NCI-H187 (cell line): ENCODE data around the gene MRGPRE.

Experiments
- DNase-seq, 2 experiments: peaks; one replicate each; lab custom pipeline; 2025; lab: John Stamatoyannopoulos, UW

Gene MRGPRE

DNA sequence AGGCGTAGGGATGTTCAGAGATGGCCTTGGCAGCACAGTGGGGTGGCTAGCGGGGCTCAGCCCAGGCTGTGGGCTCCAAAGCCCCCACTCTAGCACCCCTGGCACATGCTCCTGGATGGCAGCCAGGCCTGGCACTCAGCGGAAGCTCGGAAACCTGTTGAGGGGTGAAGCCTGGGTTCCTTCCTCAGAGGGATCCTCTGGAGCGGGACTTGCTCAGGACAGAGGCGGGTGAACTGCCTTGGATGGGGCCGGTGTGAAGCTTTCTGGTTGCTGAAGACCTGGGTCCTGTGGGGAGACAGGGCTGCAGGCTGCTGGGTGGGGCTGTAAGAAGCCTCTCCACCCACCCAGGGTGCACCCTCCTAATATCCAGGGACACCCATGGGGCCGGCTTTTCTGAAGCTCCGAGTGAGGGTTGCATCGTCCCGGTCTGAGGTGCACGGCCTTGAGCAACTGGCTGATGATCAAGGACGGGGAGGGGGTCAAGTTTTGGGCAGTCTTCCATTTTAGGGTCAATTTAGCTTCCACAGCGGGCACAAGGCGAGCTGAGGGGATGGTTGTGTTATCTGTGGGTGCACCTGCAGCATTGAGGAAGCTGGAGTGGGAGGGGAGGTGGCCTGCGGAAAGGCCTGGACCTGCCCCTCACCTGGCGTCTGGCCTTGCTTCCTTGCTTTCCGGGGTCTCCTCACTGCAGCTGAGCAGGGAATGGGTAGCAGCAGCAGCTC lies 5.2 kb downstream of the MRGPRE start:
- no peak for DNase-seq

DNA sequence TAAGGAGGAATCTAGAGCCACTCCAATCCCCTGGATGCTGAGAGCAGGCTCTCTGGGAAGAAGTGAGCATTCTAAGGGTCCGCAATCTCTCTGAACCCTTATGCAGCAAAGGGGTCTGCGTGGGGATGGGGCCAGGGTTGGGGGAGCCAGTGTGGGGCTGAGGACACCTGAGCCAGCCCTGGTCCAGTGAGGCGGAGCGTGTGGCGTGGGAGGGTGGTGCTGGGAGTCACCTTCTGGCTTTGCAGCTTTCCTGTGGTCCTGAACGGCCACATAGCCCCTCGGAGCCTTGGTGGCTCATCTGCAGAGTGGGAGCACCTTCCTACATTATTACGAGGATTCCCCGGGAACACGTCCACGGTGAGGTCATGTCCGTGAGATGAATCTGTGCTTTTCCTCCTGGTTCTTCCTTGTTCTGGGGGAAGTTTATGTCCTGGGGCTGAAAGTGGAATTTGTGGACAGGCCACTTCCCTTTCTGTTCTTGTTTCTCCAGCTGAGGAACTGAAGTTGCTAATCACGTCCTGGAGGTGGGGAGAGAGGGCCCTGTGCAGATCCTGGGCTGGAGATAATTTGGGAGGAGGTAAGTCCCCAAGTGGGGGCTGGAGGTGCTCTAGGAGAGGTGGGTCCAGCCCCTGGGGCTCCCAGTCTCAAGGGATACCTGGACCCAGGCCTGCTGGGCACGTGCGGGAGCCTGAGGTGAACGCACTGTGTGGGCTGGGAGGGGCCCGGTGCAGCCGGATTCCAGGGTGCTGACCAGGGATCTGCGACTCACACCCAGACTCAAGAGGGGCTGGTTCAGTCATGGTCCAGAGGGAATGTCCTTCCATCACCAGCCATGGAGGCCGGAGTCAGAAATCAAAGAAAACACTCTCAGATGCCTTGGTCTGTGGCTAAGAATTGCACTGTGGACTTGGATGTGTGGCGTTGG lies 6.1 kb downstream of the MRGPRE start:
- no peak for DNase-seq

DNA sequence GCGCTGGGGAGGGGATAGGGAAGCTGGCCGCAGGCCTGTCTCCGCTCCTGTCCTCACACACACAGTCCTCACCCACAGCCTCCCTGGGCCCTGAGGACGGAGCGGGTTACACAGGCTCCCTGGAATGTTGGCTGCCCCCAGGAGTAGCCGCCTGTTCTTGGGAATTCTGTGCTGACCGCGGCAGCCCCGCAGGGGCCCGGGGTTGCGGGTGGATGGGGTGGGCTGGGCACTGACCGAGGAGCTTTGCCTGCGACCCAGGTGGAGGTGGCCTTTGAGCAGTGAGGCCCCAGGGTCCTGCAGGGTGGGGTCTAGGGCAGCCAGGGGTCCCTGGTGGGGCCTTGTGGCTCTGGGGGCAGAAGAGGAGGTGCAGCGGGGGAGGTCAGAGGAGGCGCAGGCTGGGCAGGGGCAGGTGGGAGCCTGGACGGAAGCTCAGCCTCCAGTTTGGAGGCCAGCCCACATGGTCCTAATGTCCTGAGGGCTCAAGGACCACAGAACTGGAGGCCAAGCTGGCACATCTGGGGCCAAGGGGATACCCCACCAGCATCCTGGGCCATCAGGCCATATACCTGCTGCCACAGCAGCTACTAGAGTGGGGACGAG lies 7.0 kb downstream of the MRGPRE start:
- DNase-seq, result no peak

DNA sequence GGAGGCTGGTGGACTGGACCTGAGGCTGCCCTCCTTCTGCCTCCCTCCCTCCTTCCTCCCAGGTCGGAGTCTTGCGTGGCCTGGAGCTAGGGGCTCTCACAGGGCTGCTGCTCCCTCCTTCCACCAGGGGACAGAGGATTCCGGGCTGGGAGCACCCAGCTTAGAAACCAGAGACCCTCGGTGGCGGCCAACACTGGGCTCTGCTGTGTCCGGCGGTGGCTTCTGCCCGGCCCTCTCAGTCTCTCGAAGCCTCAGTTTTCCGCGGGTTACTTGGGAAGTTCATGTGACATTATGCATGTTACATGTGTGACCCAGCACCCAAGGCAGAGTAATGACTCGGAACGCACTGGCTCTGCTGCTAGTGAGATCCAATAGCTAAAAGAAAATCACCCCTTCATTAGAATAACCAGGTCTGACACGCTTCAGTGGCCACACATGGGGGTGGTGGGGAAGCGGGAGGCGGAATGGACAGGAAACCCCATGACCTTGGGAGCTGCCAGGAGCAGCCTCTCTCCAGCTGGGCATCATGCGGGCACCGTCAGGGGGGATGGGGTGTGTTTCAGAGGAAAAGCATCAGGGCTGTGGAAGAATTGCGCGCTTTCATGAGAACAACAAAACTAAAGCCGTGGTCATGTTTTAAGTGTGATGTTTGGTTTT lies 7.7 kb downstream of the MRGPRE start:
- DNase-seq, result no peak

DNA sequence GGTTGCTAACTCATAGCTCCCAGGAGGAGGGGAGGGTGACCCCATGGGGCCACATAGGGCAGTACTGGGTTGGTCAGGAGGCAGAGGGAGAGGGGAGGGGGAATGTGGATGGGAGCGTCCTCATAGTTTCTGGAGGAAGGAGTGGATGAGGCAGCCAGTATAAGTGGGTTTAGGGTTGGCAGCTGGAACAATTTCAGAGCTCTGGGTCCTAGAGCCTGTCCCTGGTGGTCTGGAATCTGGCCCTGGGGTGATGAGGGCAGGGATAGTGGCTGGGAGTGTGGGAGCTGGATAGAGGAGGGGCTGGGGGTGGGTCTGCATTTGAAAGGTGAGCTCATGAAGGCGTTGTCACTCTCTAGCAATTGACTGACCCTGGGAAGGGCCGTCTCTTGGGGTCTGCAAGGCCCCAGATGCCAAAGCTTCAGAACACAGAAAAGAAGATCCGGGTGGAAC lies 8.3 kb downstream of the MRGPRE start:
- no peak for DNase-seq

DNA sequence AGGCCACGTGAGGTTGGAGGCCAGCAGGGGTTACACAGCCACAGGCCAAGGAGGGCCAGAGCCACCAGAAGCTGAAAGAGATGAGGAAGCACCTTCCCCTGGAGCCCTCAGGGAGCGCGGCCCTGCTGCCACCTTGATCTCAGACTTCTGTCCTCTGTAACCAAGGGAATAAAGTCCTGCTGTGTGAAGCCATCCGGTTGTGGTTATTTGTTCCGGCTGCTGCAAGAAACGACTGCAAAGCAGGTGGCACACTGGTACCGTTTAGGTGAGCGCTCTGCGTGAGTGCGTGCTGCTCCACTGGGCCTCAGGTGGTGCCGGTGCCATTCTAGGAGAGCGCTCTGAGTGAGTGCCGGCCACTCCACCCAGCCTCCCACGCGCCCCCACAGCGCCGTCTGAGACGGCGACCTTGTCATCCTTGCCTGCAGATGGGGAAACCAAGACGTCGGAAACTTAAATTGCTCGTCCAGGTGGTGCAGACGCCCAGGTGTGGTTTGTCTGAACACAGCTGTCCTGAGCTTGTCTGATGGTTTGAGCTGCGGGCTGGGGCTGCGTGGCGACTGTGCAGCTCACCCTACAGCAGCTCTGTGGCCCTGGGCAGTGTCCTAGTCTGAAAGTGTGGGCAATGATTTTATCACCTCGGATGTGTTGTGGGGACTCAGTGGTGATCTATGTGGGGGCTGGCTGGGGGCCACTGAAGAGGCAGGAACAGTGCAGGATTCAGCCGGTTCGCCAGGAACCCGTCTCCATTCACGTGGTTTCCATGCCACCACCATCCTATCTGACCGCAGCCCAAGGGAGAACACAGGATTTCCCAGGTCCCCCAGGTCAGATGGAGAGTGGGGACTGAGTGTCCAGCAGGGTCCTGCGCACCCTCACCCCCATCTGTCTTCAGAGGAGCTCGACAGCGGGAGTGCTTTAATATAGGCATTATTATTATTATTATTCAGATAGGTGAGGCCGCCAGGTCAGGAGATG lies 9.0 kb downstream of the MRGPRE start:
- DNase-seq, result peak in 1 of 2 experiments; percentile 11

DNA sequence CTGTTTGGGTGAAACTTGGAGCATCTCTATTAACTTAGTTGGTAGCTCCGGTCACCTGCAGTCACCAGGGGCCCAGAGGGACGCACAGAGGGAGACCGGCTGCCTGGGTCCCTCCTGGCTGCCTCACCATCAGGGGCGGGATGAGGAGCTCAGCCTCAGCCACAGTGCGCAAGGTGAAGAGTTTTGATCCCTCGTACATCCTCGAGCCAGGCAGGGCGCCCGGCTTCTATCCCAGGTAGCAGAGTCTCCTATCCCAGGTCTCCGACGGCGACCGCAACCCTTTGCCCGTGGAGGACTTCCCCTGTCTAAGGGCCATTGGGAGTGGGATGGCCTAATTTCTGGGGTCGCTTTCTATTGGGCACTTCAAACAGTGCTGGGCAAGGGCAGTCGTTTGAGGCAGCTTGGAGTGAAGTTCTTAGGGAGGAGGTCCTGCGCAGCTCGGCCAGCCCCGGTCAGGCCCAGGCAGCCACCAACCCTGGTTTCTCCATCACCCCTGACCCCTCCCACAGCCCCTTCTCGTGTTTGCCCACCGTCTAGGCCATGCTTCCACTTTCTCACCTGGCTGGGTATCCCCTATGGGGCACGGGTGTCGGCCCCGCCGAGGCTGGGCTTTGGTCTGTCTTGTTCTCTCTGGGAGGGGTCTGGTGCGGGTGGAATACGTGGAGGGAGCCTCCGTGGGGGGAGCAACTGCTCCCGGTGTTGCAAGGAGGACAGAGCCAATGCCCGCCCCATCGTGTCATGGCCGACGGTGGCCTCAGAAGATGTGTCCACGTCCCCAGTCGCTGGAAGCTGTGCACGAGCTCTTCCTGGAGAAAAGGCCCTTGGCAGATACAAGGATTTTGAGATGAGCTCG lies 10.0 kb downstream of the MRGPRE start:
- no peak for DNase-seq

DNA sequence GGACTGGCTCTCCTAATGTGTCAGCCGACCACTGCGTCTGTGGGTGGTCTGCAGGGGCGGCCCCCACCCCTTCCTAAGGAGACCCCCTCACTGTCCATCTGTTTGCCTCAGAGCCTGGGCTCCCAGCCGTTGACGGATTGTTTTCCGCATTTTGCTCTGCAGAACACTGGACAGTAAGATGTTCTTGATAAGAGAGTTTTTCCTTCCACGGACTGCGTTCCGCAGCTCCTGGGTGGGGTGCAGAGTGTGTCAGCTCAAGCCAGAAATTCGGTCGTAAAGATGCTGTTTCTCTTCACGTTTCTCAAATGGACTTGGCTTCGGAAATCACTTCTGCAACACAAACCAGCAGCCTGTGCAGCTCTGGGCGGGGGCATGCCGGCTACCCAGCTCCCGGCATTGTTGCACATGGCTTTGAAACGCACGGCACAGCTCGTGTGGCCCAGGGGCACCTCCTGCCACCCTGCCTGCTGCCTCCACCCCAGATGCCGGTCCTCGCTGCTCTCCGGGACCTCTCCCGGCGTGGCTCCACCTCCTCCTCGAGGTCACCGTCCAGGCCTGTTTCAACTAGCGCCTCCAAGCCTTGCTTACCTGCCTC lies 10.7 kb downstream of the MRGPRE start:
- DNase-seq, result no peak

DNA sequence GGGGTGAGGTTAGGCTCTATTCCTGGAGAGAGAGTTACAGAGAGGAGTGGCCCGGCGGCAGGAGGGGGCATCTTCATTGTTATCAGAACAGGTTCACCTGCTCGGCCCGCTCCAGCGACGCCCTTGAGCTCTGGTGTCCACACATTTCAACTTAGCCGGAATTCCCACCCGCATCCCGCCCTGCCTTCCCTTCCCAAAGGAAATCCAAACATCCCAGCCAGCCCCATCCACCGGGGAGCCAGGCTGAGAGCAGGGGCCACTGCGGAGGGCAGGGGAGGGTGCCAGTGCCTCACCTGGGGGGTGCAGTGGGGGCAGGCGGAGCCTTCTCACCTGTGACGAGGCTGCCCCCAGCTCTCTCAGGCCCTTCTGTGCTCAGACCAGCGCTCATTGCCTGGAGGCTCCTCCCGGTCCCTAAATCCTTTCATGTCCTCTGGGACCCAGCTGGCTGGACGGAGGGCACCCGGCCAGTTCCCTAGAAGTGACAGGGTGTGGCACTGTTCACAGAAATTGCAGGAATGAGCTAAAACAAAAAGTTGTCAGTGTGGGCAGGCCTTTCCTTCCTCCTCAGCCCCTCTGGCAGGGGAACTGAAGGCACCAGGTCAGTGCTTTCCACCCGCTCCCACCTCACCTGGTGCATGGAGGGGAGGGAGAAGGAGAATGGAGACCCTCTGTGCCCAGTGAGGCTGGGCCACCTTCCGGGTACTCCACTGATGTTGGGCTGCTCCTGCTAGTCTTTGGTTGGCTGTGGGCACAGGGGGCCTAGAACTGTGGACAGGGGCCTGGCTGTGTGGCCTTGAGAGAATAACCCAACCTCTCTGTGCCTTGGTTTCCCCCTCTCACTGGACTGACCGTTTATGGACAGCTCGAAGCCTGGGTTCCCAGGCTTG lies 11.5 kb downstream of the MRGPRE start:
- no peak for DNase-seq

DNA sequence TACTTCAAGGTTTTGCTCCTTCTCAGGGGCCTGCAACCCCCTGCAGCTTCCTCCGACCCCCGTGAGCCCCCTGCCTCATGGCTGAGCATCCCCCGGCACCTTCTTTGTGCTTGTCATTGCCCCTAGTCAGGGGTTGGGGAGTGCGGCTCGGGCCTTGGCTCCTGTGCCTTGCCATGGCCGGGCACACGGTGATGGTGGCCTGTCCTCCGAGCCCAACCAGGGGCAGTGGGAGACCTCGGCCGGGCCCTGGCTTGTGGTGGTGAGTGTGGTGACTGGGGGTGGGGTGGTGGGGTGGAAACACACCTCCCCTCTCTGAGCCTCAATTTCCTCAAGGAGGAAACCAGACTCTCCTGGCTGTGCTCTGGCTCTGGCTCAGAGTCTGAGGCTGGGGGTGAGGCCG lies 12.1 kb downstream of the MRGPRE start:
- no peak for DNase-seq

DNA sequence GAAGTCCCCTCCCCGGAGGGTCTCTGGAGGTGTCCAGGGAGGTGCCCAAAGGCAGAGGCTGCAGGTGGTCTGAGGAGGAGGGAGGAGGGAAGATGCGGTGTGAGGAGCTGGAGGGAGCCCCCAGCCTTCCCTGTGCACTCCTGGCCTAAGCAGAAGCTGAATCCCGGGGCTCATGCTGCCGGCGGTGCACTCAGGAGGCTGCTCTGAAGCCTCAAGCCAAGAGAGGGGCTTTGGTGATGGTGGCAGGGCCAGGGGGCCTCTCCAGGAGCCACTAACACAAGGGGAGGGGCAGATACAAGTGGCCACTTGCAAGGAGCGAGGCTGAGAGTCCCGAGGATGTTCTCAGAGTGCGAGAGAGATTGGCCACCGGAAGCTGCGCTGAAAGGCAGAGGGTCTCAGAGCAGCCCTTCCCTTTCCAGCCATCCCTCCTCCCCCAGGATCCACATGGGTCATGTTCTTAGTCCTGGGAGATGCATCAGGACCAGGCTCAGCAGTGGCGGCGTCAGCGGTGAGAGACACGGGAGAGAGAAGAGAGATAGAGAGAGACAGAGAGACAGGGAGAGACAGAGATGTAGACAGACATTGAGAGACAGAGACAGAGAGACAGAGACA lies 12.8 kb downstream of the MRGPRE start:
- no peak for DNase-seq

DNA sequence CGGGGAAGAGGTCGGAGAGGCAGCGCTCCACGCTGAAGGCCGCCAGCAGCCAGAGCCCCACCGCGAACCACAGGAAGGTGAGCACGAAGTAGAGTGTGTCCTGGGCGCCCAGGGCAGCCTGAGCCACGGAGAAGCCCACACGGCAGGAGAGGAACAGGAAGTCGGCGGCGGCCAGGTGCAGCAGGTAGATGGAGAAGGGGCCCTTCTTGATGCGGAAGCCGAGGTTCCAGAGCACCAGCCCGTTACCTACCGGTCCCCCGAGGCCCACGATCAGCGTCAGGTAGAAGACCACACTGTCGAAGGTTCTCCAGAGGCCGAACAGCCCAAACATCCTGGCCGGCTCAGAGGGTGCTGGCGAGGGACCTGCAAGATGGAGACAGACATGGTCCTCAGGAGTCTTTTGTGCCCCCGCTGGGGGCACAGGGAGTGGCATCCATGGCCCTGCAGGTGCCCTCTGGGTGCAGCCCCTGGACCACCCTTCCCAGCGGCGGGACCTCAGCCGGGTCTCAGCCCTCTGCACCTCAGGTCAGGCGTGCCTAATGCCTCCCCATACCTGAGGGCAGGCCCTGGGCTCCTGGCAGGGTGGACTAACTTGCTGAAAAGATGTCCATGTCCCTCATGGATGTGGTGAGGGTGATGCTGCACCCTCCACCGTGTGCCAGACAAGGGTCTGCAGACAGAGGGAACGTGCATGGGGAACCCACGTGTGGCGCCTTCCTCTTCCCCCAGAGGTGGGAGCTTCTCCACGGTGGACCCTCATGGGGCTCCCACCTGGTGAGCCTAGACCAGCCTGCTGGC lies 13.5 kb downstream of the MRGPRE start, which contains the start of gene MRGPRG:
TSS of gene MRGPRG (minus strand) at position 331 of the 798 bp plus-strand sequence. CDS start at position 331, 0 bp downstream.
- no peak for DNase-seq

DNA sequence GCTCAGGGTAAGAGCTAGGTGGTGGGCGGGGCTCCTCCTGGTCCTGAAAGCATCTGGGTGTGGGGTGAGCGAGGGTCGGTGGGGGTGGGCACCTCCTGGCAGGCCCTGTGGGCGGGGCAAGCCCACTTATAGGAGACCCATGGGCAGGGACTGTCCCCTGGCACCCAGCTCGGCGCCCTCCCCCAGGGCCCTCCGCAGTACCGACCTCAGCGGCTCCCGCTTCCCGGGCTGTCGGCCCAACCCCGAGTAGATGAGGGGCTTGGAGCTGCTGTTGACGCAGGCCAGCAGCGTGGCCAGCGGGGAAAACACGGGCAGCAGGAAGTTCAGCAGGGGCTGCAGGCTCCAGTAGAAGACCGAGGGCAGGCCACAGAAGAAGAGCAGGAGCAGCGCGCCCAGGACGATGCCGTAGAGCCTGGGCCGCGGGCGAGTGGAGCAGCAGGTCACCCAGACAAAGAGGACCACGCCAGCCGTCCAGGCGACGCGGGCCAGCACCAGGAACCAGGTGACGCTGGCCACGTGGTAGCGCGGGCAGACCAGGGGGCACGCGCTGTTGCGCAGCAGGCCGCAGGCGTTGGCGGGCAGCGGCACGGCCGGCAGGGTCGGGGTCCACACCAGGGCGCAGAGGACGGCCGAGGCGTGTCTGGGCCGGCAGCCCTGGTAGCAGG lies 14.3 kb downstream of the MRGPRE start:
- DNase-seq, result no peak

DNA sequence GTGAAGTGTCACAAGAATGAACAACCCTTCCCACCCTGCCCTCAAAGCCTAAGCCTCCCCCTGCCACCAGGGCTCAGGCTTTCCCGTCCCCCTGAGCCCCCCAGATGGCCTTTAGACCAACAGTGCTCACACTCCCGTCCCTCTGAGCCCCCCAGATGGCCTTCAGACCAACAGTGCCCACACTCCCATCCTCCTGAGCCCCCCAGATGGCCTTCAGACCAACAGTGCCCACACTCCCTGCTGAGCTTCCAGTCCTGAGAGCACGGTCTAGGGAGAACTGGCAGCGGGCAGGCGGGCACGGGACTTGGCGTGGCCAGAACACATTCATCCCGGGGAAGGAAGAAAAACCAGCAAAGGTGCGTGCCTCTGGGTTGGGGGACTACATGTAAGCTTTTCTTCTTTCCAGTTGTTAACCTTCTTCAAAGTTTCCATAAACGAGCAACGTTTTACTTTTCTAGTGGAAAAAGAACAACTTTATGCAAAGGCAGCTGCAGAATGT lies 16.1 kb downstream of the MRGPRE start:
- DNase-seq, result no peak

DNA sequence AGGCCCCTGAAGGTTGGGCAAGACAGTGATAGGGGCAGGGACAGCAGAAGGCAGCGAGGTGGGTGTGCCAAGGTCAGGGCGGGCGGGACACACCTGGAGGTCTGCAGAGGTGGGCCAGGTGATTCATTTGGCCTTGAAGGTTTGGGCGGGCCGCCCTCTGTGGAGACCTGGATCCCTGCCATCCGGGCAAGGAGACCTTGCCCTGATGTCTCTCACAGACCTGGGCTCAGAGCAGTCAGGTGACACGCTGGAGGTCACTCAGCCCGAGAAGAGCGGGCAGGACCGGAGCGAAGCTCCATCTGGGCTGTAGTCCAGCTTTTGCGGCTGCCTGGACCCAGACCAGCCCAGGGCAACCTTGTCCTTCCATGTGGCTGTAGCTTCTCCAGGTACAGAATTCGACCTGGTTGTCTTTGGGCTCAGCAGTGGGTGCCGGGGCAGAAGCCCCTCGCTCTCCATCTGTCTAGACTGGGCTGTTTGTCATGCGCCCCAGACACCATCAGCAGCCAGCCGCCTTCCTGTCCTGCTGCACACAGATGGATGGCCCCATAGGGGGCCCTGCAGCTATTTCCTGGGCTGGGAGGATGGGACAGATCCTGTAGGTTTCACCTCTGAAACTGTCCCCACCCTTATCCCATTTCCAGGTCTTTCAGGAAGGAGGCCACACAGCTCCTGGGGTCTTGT lies 16.7 kb downstream of the MRGPRE start:
- DNase-seq, result no peak

DNA sequence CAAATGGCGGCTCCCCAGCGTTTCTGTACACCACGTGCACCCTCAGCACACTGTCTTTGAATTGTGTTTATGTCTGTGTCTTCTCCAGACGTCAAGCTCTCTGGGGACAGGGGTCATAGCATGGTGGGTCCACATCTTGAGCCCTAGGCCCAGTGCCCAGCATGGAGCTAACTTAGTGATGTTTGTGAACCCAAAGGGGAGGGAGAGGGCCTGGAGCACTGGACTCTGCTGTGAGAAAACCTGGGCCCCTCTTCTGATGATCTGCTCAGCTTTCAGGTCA lies 17.9 kb downstream of the MRGPRE start:
- no peak for DNase-seq
